BJ (cell line): Measurements from ENCODE around the gene TRMT11. TPM values are rescaled to one million over a fixed set of nuclear protein-coding genes. Genes with fewer than 3 reads are reported as not detected.

ENCODE experiments used
- CTCF ChIA-PET: fragments of 350-600 bp; formaldehyde crosslinking; extraction: SDS; loops from one replicate; lab custom pipeline; 2021; ENCODE audit warnings: antibody characterized with exemption, inconsistent platforms; lab: Yijun Ruan, JAX
- POLR2A ChIA-PET: fragments of 300-600 bp; sonication (Branson Sonifier 250); formaldehyde crosslinking; extraction: SDS; loops from one replicate; lab custom pipeline; 2021; ENCODE audit warnings: antibody characterized with exemption; lab: Charles Lee
- DNase-seq: peaks from one replicate; pipeline ENCODE4 v3.0.0-alpha.2; 2011; ENCODE audit warnings: low read depth
- H3K27me3 ChIP-seq: 2 replicates; pipeline ENCODE4 v1.6.0; 2011; ENCODE audit warnings: low read length; ENCODE audit not compliant: control insufficient read depth, insufficient read depth
- H3K36me3 ChIP-seq: 2 replicates; pipeline ENCODE4 v1.5.1; 2011; ENCODE audit warnings: low read length; ENCODE audit not compliant: control insufficient read depth, insufficient read depth
- H3K4me3 ChIP-seq: 2 replicates; pipeline ENCODE4 v1.5.1; 2011; ENCODE audit warnings: low read depth, mild to moderate bottlenecking, control low read depth, low read length
- polyA plus RNA-seq: library from polyadenylated mRNA; depleted of rRNA; stranded (reverse); fragments of >200 nt; gene quantifications from 2 replicates; pipeline ENCODE4 v1.2.3, GENCODE V29; 2011; rRNA removed
- small RNA-seq: library from RNA; depleted of rRNA; stranded (forward); fragments of <200 nt; gene quantifications from one replicate; pipeline ENCODE3, GENCODE V24; 2012; ENCODE audit warnings: low replicate concordance, low read depth; ENCODE audit not compliant: insufficient read length
- TF ChIP-seq, protein P1 (sequence below): IDR thresholded peaks from 2 replicates; pipeline ENCODE4 v1.5.1; 2011; ENCODE audit warnings: low read depth, mild to moderate bottlenecking, control low read depth, inconsistent platforms, low read length, moderate library complexity; ENCODE audit not compliant: insufficient read depth

Gene TRMT11
- polyA plus RNA-seq, 1 experiment: 10.1 TPM

DNA sequence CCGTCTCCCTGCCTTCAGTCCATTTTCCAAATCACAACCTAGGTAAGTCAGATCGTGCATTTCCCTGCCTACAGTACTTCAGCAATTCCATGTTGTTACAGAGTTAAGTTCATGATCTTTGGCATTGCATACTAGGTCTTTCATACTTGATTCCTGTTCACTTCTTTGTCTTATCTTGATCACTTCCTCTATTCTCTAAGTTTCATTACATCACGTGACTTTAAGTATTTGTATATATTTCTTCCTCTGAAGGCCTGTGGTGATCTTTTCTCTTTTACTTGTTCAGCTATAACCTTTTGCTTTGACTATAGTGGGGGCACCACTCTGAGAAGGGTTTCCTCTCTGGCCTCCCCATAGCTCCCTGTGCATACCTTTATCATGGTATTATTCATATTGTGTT is 100.2 kb downstream of the TRMT11 start:
- no peaks in the 10 kb centered on the region for H3K36me3 ChIP-seq
- DNase-seq: no peak
- no peak overlapping the region for H3K4me3 ChIP-seq
- ChIA-PET CTCF (no interaction called here), POLR2A (no interaction called here)
- H3K27me3 ChIP-seq: no peaks in the 10 kb centered on the region
- TF ChIP-seq, protein P1, sequence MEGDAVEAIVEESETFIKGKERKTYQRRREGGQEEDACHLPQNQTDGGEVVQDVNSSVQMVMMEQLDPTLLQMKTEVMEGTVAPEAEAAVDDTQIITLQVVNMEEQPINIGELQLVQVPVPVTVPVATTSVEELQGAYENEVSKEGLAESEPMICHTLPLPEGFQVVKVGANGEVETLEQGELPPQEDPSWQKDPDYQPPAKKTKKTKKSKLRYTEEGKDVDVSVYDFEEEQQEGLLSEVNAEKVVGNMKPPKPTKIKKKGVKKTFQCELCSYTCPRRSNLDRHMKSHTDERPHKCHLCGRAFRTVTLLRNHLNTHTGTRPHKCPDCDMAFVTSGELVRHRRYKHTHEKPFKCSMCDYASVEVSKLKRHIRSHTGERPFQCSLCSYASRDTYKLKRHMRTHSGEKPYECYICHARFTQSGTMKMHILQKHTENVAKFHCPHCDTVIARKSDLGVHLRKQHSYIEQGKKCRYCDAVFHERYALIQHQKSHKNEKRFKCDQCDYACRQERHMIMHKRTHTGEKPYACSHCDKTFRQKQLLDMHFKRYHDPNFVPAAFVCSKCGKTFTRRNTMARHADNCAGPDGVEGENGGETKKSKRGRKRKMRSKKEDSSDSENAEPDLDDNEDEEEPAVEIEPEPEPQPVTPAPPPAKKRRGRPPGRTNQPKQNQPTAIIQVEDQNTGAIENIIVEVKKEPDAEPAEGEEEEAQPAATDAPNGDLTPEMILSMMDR: no peak

Small RNA genes lying within 50 kb of the gene (small RNA-seq; reads per million reads assigned to genes)
- gene RNA5SP216: not detected

Other genes starting within 250 kb of the TRMT11 start
- not detected in 2 replicates for gene HEY2, start 236.9 kb upstream of the TRMT11 start, polyA plus RNA-seq
- 27.2 and 29.7 TPM in 2 replicates for gene NCOA7, start 195.6 kb upstream of the TRMT11 start, polyA plus RNA-seq
- gene HINT3, start 29.8 kb upstream of the TRMT11 start, polyA plus RNA-seq: 1.3 and 3.1 TPM in 2 replicates